Measurements from ENCODE around the gene BCL2L2.

GRCh38 chr14:23307687-23308644 is 1.3 kb downstream of the BCL2L2 start:
- no peak for TF ChIP-seq CTCF (IDR thresholded peaks at IDR 0.05; ENCODE audit: insufficient read depth, low read length, poor library complexity, severe bottlenecking)
- no peak for TF ChIP-seq EZH2phosphoT487 (conservative IDR thresholded peaks at IDR 0.05; ENCODE audit: low read length)
